Esophagus squamous epithelium (tissue), 4 donors: Measurements from ENCODE around the gene CAMK1G.

Source experiments
- CTCF ChIP-seq, 6 experiments: fragments of 450-650 bp in 4 of 6; fragments of 200-600 bp in 2 of 6; sonication (generic) in 2 of 6; IDR thresholded peaks; one replicate each; pipeline ENCODE4 v1.5.1; 2016 to 2019; ENCODE audit warnings: antibody characterized with exemption in 6 of 6, mild to moderate bottlenecking in 4 of 6, moderate library complexity in 4 of 6
- POLR2A ChIP-seq, 4 donors: fragments of 450-650 bp; IDR thresholded peaks; one replicate each; pipeline ENCODE4 v1.6.1; 2017; ENCODE audit warnings: antibody characterized with exemption in 4 of 4, mild to moderate bottlenecking in 4 of 4, moderate library complexity in 3 of 4

- TF ChIP-seq CTCF (IDR thresholded peaks at IDR 0.05) (no peak), POLR2A (IDR thresholded peaks at IDR 0.05) (no peak)
Observed at GRCh38 chr1:209653915-209654351, 70.4 kb downstream of the CAMK1G start.
